ENCODE data around the gene GRID2.
"Not testable (repeated sequence)": the region's sequence is repeated elsewhere in the genome, so short reads cannot be mapped to it uniquely, and the experiment has no call there.

Gene GRID2

DNA sequence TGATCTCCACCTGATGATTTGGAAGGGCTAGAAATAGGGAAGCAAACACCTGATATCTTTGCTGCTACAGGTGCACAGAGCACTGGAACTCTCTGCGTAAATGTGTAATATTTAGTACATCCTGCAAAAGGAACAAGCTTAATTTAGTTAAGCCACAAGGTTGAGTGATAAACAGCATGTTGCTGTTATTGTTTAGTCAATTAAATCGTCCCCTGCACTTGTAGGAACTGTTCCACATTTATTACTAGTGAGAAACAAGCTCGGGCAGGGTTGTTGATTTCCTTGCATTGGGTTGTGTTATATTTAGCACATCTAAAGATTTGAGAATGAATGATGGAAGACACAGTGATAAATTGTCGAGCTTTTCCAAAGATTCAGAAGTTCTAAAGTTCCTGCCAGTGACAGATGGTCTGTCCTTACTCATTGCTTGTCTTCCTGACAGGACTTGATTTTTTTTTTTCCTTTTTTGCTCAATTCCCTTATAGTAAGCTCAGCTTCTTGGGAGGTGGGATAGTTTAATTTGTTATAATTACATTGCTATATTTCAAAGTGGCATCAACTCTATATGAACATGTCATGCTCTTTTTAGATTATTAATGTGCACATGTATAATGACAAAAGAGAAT lies 897.8 kb downstream of the GRID2 start:
- DNase-seq (ENCODE audit: low spot score), result no peak

DNA sequence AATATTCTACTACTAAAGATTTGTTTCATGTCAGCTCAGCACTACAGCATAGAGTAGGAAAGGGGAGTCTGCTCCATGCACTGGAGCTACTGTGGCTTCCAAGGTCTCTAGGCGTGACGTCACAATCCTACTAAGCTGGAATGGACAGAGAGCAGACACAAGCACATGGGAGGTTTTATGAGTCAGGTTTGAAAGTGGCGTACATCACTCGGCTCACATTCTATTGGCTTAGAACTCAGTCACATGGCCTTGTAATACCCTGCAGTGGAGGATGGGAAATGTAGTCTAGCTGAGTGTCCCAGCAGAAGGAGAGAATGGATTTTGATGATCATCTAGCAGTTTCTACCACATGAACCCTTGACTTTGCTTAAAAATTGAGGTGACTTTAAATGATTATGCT lies 899.9 kb downstream of the GRID2 start:
- peak; percentile 67 for DNase-seq (ENCODE audit: low spot score)

DNA sequence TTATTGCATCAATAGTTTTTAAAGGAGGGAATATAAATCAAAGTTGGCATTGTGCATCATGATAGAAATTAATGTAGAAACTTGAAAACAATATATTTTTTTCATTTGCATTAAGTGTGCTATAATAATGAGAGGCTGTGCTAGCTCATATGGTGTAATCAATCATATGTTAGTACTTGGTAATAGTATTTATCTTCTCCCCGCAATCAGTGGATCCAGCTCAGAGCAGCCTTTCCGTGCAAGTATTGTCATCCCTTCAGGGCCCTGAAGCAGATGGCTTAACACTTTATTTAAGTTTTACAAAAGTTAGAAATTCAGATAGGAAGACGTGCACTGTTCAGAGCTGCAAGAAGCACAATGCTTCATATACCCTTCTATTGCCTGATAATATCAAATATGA lies 908.5 kb downstream of the GRID2 start:
- no peak for DNase-seq (ENCODE audit: low spot score)

DNA sequence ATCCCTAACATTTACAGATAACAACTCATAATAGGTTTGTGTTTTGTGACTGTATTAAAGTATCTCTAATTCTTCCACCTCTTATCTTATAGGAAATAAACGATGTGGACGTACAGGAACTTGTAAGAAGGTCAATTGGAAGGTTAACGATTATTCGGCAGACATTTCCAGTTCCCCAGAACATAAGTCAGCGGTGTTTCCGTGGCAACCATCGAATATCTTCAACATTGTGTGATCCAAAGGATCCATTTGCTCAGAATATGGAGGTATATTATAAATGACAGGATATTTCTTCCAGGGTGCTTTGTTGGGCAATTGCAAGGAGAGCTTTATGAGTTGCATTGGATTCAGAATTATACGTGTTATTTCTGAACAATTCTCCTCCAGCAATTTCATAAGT lies 912.9 kb downstream of the GRID2 start:
- DNase-seq (ENCODE audit: low spot score), result no peak

DNA sequence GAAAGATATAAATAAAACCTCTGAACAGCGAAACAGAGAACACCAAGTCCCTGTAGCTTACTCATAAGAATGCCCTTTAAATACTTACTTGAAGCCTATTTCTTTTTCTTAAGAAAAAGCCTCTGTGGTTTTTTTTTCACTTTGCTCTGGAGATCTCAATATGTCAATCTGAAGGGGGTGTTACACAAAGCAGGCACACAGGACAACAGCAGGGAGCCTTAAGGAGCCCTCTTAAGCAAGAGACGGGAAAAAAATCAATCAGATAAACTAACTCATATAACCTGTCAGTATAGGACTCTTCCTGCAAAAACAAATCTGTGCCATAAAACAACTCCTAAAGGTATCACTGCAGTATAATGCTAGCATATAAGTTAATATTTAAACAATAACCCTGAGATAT lies 913.7 kb downstream of the GRID2 start:
- no peak for DNase-seq (ENCODE audit: low spot score)

DNA sequence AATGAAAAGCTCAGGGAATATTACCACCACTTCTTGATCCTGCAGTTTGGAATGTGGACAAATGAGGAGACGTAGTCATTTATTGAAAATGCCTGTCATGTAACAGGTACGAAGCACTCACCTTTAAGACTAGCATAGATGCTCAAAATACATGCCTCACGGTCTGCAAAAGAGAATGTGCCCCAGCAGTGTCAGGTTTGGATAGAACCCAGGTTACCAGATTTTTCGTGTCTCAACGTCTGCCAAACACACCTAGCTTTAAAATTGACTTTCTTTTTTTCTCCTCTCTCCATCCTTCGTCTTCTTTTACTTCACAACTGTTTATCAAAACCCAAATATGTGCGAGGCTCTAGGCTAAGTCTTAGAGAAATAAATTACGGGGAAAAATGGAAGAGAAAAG lies 918.0 kb downstream of the GRID2 start:
- DNase-seq (ENCODE audit: low spot score), result no peak

DNA sequence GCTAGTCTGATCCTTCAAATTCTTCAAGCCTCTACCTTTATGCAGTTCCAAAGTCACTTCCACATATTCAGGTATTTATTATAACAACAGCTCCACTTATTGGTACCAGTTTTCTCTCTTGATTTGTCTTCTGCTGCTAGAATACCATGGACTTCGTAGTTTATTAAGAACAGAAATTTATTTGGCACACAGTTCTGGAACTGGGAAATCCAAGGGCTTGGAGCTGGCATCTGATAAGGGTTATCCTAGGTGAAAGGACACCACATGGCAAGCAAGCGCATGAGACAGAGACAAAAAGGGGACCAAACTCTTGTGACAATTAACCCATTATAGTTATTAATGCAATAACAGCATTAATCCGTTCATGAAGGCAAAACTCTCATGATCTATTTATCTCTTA lies 924.3 kb downstream of the GRID2 start:
- DNase-seq (ENCODE audit: low spot score), result no peak

DNA sequence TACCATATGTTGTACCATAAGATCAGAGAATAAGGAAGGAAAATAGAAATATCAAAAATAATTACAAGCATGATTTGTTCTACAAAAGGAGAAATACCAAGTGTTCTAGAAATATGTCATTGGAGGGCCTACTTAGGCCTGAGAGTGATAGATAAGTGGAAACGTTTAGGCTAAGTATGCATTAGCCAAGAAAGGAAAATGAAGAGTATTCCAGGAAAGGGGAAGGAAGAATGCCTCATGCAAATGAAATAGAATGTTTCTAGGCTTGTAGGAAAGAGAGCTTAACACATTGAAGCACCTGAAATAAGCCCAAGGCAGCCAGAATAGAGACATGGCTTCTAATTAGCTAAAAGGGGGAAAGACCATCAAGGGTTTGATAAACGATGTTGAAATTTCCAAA lies 929.1 kb downstream of the GRID2 start:
- DNase-seq (ENCODE audit: low spot score), result no peak

DNA sequence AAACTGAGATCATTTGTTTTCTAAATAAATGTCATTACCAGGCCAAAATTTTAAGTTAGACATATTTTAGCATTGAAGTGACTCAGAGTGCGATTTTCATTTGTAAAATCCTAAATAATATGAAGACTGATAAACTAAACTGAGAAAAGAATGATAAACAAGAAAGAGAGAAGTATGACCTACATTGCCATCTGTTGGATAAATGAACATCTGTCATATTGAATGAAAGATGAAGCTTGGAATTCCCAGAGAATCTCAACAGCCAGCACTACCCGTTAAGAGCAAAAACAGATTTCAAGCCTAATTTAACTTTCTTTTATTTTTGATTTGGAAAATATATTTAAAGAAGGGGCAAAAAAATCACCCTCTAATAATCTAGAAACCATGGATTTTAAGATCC lies 933.8 kb downstream of the GRID2 start:
- DNase-seq (ENCODE audit: low spot score), result no peak

DNA sequence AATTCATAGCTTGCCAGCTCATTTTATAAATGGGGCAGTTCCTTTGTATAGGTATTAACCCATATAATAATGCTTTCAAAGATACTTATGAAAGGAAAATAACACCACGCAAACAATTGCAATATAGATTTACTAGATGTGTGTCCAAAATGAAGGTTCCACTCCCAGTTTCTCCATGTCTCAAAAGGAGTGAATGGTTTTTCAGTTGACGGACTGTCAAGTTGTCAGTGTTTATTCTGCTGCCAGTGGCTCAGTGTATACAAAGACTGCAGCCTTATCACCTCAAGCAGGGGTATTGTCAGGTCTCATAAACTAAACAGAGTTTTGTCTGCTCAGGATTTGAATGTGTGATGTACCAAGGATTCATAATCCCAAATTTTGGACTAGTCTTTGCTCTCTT lies 939.5 kb downstream of the GRID2 start:
- no peak for DNase-seq (ENCODE audit: low spot score)

DNA sequence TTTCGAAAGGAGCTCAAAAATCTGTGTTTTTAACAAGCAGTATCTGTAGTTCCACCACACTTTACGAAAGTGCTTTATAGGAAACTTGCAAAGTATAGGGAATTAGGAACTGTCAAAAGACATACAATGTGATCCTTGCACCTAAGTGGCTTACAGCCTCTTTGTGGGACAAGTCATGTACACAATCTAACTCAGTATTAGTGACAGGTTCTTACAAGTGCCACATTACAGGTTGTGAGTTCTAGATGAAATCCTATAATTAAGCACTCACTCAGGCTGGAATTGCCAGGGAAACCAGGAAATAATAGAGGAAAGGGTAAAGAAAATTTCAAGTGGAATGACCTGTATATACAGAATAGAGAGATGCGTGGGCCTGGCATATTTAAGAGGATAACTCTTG lies 957.4 kb downstream of the GRID2 start:
- DNase-seq (ENCODE audit: low spot score), result no peak

DNA sequence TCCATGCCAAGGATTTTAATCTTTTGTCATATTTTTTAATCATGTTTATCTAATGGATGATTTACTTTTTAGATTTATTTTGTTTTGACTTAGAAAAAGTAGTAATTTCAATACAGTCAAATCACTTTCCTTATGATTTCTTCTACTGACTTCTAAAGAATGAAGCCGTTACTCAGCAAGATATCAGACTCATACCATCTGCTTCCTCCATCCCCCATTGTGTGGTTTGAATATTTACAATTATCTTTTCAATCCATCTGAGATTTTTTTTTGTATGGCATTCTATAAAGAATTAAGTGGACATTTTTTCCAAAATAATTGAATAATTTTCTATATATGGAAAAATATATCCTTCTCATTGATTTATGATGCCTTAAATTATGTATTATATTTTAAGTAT lies 959.4 kb downstream of the GRID2 start:
- no peak for DNase-seq (ENCODE audit: low spot score)

DNA sequence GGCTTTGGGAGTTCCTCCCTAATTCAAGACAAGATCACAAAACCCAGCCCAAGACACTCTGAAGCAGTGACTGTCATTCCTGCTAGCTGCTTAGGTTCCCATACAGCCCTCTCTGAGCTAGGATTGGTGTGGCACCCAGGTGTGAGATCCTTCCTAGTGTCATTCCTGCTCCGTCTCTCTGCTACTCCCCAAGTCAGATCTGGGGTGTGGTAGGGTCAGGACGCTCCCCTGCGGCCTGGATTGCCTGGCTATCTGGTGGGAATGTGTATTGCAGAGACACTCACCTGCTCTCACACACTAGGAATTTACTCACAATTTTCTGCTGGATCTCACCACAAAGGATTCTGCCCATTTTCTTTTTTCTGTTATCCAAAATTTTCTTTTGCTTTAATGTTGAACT lies 964.0 kb downstream of the GRID2 start:
- no peak for DNase-seq (ENCODE audit: low spot score)

DNA sequence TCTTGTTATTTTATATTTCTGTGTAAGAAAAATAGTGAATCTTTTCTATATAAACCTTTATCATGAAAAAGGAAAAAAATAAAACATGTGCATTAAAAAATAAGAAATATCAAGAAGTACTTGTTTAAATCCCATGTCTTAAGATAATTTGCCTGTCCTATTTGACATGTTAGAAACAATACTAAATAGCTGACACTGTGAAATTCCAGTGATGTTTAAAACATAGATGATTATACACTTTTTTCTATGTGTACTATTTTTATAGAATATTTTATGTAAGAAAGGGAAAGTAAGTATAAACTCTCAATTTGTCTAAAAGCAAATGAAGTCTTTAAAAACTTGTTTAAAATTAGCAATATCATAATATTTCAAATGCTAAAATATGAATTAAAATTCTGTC lies 981.6 kb downstream of the GRID2 start:
- no peak for DNase-seq (ENCODE audit: low spot score)

DNA sequence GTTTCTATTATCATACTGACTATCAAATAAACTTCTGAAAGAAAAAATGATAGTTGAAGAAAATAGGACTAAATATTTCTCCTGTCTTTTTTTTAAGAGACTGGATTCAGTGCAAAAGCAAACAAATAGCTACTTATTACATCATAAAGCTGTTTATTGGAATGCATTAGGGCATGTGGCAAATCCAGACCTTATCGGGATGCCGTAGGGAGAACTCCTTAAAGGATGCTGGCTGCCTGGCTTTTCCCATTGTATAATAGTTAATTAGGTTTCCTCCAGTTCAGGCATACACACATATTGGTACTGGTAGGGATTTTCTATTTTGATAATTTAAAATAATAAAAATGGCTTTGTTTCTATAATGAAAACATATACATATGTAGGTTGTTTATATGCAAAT lies 985.5 kb downstream of the GRID2 start:
- DNase-seq (ENCODE audit: low spot score), result no peak

DNA sequence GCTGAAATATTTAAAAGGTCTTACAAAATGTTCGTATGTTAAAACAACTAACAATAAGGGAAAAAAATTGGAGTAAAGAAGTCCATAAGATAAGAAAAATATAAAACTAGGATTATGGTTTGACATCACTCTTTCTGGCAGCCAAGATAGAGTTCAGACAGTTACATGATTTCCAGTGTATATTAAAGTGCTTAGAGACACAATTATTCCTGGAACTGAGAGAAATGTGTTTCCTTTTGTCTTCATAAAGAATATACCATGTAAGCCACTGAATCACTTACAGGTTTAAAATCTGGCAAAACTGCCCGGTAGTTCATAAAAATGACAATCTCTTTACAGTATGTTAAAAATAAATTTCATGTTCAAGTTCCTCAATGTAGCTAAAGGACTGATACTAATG lies 986.1 kb downstream of the GRID2 start:
- DNase-seq (ENCODE audit: low spot score), result no peak

DNA sequence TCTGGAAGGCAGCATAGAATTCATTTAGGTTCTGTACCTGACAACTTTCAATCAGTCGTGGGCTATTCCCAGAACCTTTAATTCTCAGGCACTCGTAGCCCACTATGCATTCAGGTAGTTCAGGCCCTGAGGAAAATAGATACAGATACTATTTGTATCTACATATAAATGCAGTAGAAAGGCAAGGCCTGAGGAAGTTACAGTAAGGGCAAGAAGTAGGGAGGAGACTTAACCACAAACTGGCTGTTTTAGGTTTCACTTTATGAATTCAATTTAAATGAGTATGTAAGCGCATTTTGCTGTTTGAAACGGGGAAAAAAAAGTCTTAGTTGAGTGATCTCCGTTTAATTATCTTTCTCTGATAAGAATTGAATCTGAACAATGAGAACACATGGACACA lies 995.4 kb downstream of the GRID2 start:
- no peak for DNase-seq (ENCODE audit: low spot score)

DNA sequence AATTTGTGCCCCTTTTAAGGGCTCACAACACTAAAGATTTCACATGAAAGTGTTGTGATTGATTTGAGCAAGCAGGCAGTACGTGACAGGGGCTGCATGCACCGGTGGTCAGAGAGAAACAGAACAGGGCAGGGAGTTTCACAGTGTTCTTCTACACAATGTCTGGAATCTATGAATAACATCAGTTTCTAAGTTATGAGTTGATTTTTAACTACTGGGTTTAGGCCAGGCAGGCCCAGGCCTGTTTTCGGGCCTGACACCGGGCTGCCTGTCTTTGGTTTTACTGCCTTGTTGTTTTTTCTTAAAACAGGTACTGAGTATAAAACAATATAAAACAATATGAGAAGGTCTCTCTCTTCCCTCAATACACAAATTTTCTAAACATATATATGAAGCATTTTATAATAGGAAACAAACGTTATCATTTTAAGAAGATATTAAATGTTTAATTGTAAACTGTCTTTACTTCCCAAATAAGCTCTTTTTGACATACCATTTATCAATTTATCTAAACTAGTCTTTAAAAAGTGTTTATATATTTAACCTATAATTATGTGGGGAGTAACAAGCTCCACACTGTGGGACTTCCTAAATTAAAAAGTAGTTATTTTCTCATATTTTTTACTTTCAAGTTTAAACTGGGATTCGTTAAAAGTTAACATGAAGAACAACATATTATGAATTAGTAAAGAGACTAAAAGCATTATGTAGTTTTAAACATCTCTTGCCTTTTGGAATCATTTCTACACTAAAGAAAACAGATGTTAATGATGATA lies 997.2 kb downstream of the GRID2 start:
- not testable (repeated sequence) for DNase-seq (ENCODE audit: low spot score)

DNA sequence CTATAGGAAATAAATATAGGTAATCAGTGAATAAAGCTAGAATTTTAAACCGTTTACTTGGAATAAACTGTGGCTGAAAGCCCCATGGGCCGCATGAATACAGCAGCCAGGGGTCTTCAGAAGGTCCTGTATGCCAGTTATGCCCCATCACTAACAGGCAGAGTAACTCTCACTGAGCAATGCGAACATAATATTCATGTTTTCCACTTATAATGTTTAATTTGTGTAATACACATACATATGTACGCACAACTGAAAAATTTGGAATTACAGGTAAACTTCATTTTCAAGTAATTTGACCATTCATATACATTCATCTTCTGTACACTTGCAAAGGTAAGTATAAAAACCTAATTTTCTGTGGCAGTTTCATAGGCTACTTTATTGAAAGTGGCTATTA lies 998.5 kb downstream of the GRID2 start:
- DNase-seq (ENCODE audit: low spot score), result no peak

DNA sequence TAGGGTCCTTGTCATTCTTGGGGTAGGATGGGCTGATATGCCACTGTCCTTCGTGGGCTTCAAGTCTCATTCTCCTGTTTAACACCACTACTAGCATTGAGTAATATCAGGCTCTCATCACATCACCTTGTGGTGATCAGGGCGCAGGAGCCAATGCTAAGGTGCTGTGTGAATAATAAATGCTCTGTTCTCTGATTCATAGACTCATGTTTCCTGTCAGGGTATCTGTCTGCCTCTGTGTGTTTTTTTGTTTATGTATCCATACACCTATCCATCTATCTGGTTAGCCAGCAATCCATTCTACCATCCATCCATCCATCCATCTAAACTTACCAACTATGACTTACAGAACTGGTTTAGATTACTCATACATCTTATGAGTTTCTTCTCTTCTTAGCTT lies 999.7 kb downstream of the GRID2 start:
- DNase-seq (ENCODE audit: low spot score), result no peak

DNA sequence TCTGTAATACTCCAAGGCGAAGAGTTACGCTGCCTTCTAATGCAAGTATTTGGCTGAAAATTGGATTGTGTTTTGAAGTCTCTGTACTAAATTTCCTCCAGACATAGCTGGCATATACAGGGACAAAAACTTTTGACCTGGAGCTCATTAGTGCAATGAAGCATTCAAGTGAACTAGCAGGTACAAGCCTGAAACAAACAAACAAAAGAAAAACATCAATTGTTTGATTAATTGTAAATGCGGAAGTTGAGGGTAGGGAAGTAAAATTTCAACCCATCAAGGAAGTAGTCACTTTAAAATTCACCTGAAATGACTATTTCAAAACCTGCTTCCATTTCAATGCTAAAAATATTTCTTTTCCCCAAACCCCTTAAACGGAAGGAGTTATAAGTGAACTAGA lies 1008.5 kb downstream of the GRID2 start:
- no peak for DNase-seq (ENCODE audit: low spot score)

DNA sequence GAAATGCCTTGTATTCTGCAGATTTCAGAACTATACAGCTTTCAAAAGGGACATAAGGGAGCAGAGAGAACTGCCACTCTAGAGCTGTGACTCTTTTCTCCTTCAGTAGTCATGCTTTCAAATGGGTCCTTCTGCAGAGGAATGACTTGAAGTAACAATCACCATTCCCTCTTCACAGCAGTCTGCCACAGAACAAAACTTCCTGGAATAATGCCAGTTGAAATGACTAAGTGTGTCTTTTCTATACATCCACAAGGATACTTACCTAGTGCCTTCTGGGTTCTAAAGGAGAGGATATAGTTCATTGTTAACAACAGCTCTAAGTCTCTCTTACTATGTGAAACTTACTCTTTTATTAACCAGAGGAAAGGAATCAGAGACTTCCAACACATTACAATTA lies 1009.4 kb downstream of the GRID2 start:
- no peak for DNase-seq (ENCODE audit: low spot score)

DNA sequence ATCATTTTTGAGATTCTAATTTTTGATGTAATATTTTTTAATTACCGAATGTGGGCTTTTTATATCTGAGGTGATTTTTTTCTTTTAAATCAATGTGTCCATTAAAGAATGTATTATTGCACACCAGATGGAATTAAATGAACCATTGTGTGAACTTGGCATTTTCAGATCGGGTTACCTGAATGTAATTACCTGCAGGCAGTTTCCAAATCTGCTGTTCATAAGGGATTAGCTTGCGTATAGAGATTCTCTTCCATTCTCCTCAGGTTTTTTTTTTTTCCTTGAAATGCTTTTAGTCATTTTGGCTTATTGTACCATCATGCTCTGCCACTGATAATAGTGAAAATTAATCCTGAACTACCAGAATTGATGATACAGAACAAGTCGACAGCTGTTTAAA lies 1013.3 kb downstream of the GRID2 start:
- no peak for DNase-seq (ENCODE audit: low spot score)

DNA sequence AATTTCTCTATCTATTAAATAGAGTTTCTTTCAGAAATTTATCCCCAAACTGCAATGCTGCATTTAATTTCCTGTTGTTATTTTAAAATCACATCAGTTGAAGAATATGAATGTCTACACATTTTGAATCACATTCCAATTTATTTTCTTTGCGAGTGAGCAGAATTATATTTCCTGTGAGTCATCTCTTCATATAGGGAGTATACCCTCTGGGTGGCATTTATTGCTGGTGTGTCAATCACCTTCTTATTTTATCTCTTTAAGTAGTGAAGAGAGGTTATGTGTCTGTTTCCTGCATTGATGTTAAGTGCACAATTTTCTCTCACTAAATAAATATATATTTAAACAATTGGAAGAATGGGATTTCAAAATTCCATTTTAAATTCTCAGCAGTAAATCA lies 1013.8 kb downstream of the GRID2 start:
- no peak for DNase-seq (ENCODE audit: low spot score)
